Upper lobe of left lung (tissue), 4 donors: ENCODE results near the gene SMARCB1.

Experiments used
- CTCF ChIP-seq, 6 experiments: fragments of 450-650 bp in 4 of 6; fragments of 200-600 bp in 2 of 6; sonication (generic) in 2 of 6; IDR thresholded peaks; one replicate each; pipeline ENCODE4 v1.5.1; 2016 to 2019; ENCODE audit warnings: antibody characterized with exemption in 6 of 6
- EP300 ChIP-seq, 4 donors: sonication (generic); formaldehyde crosslinking; IDR thresholded peaks; one replicate each; pipeline ENCODE4 v1.5.1; 2017; ENCODE audit warnings: antibody characterized with exemption in 4 of 4, control low read depth in 2 of 4
- POLR2A ChIP-seq, 4 donors: fragments of 450-650 bp; IDR thresholded peaks; one replicate each; pipeline ENCODE4 v1.5.1; 2016 to 2017; ENCODE audit warnings: antibody characterized with exemption in 4 of 4, mild to moderate bottlenecking in 2 of 4
- POLR2AphosphoS5 ChIP-seq, 2 donors: sonication (generic); formaldehyde crosslinking; IDR thresholded peaks; one replicate each; pipeline ENCODE4 v1.5.1; 2017; ENCODE audit warnings: antibody characterized with exemption in 2 of 2

GRCh38 chr22:23833911-23834317, 47.1 kb downstream of the SMARCB1 start:
- TF ChIP-seq POLR2AphosphoS5 (IDR thresholded peaks at IDR 0.05): no peak
- no peak for TF ChIP-seq EP300 (IDR thresholded peaks at IDR 0.05)
- no peak for TF ChIP-seq POLR2A (IDR thresholded peaks at IDR 0.05)
- TF ChIP-seq CTCF (IDR thresholded peaks at IDR 0.05): no peak
